GM12878 (cell line): ENCODE results near the gene EZH2. TPM values are rescaled to one million over a fixed set of nuclear protein-coding genes. Genes with fewer than 3 reads are reported as not detected.

Experiments
- ATAC-seq: fragments of 200-7000 bp; cut with Tn5 transposase; 3 replicates; pipeline ENCODE4 v1.9.1; 2020; ENCODE audit warnings: mild to moderate bottlenecking, moderate library complexity
- BruUV-seq: library from RNA; stranded (reverse); fragments of 400-500 nt; replicated peaks from 2 replicates; lab custom pipeline; 2021; lab: Mats Ljungman, UMichigan
- CTCF ChIA-PET: fragments of 300-600 bp; sonication (Branson Sonifier 250); formaldehyde crosslinking; extraction: SDS; loops from one replicate; lab custom pipeline; 2021; ENCODE audit warnings: inconsistent platforms; lab: Yijun Ruan, JAX
- POLR2A ChIA-PET: fragments of 350-600 bp; formaldehyde crosslinking; extraction: SDS; loops from one replicate; lab custom pipeline; 2021; ENCODE audit warnings: inconsistent platforms; lab: Charles Lee
- RAD21 ChIA-PET: fragments of 300-600 bp; sonication (Branson Sonifier 250); formaldehyde crosslinking; loops from one replicate; lab custom pipeline; 2023; ENCODE audit warnings: antibody characterized with exemption; ENCODE audit not compliant: unreplicated experiment; lab: Charles Lee
- SMC1A ChIA-PET: fragments of 300-600 bp; sonication (Branson Sonifier 250); formaldehyde crosslinking; loops from one replicate; lab custom pipeline; 2023; ENCODE audit not compliant: unreplicated experiment, uncharacterized antibody; lab: Charles Lee
- DNase-seq: peaks from one replicate; pipeline ENCODE4 v3.0.0-alpha.2; 2011; ENCODE audit warnings: low read depth, low spot score
- FAIRE-seq: peaks from 3 replicates; lab custom pipeline; 2011; peaks lifted over from hg19 to GRCh38; lab: Jason Lieb, UNC
- H2AFZ ChIP-seq: 2 replicates; pipeline ENCODE4 v1.6.0; 2011; ENCODE audit warnings: low read depth, low read length, control low read depth; ENCODE audit not compliant: control insufficient read depth
- H3K27ac ChIP-seq: 2 replicates; pipeline ENCODE4 v1.5.1; 2011; ENCODE audit warnings: control low read depth; ENCODE audit not compliant: control insufficient read depth, insufficient read depth
- H3K27me3 ChIP-seq, 2 experiments: replicated peaks in 1 of 2; 2 replicates each; pipeline versions ENCODE4 v1.6.0 to v1.6.1; 2011; ENCODE audit warnings: low read length in 1 of 2; ENCODE audit not compliant: control insufficient read depth in 2 of 2, insufficient read depth in 2 of 2
- H3K36me3 ChIP-seq, 2 experiments: 2 replicates each; pipeline ENCODE4 v1.5.1; 2011; ENCODE audit warnings: low read length in 1 of 2; ENCODE audit not compliant: control insufficient read depth in 2 of 2, insufficient read depth in 2 of 2
- H3K4me1 ChIP-seq: 2 replicates; pipeline ENCODE4 v1.6.1; 2011; ENCODE audit warnings: mild to moderate bottlenecking, low read length, moderate library complexity, mixed read lengths; ENCODE audit not compliant: control insufficient read depth, insufficient read depth
- H3K4me2 ChIP-seq: 2 replicates; pipeline ENCODE4 v1.6.0; 2011; ENCODE audit warnings: control low read depth; ENCODE audit not compliant: control insufficient read depth, insufficient read depth
- H3K4me3 ChIP-seq: fragments of 200-600 bp; sonication (generic); 2 replicates; pipeline ENCODE4 v1.5.1; 2016
- H3K79me2 ChIP-seq: 2 replicates; pipeline ENCODE4 v1.6.0; 2011; ENCODE audit warnings: low read length; ENCODE audit not compliant: control insufficient read depth, insufficient read depth
- H3K9ac ChIP-seq: 2 replicates; pipeline ENCODE4 v1.8.0; 2011; ENCODE audit warnings: low read length, control low read depth, mixed read lengths; ENCODE audit not compliant: control insufficient read depth, insufficient read depth
- H3K9me3 ChIP-seq: replicated peaks from 3 replicates; pipeline ENCODE4 v1.5.1; 2011; ENCODE audit warnings: mild to moderate bottlenecking, low read length; ENCODE audit not compliant: control insufficient read depth, insufficient read depth
- H4K20me1 ChIP-seq: 2 replicates; pipeline ENCODE4 v1.6.0; 2011; ENCODE audit not compliant: control insufficient read depth, insufficient read depth
- FOXM1 ChIP-seq: IDR thresholded peaks from 2 replicates; pipeline ENCODE4 v1.6.1; 2012; ENCODE audit warnings: low read depth, mild to moderate bottlenecking, inconsistent platforms, low read length, moderate library complexity
- NBN ChIP-seq: fragments of 450-650 bp; IDR thresholded peaks from 2 replicates; pipeline ENCODE4 v1.6.1; 2016
- RBBP5 ChIP-seq: fragments of 200-600 bp; sonication (generic); conservative IDR thresholded peaks from 2 replicates; pipeline ENCODE4 v1.6.1; 2016
- STAT1 ChIP-seq: fragments of 450-650 bp; conservative IDR thresholded peaks from 2 replicates; pipeline ENCODE4 v1.6.1; 2014; ENCODE audit warnings: antibody characterized with exemption, mild to moderate bottlenecking
- WGBS: methylation state at CpG from one replicate; pipeline ENCODE4 v1.1.6; 2016; ENCODE audit warnings: low lambda C conversion rate; ENCODE audit not compliant: insufficient replicate concordance, insufficient coverage; ENCODE audit errors: missing lambda C conversion rate; 5-methylcytosine and 5-hydroxymethylcytosine counted together
- in situ Hi-C: fragments of 300-500 bp; cut with MboI; formaldehyde crosslinking; loops from 9 replicates; pipeline ENCODE4 v1.14.3; 2018; ENCODE audit warnings: mixed read lengths
- intact Hi-C: fragments of 100-400 bp; cut with micrococcal nuclease; formaldehyde crosslinking; loops from one replicate; pipeline ENCODE4 v1.14.2; 2022; ENCODE audit not compliant: unreplicated experiment
- polyA plus RNA-seq, 11 experiments: library from polyadenylated mRNA; depleted of rRNA in 4 of 11; unstranded in 6 of 11; stranded (reverse) in 5 of 11; fragments of >200 nt; fragmentation: Nextera tagmentation in 4 of 11; fragmentation: Illumina TruSeq in 1 of 11; extraction: Ambion mirVana in 4 of 11; extraction: Trizol in 1 of 11; gene quantifications; 1 replicate in 1 of 11; 2 replicates in 10 of 11; pipeline versions ENCODE4 v1.2.1 to v1.2.3, GENCODE V29; 2011 to 2016; ENCODE audit warnings: inconsistent platforms in 2 of 11, missing spikeins in 2 of 11, low read depth in 1 of 11
- total RNA-seq, 4 experiments: library from RNA; depleted of rRNA in 3 of 4; stranded (reverse); fragments of >200 nt in 3 of 4; fragmentation: Illumina TruSeq in 1 of 4; extraction: Trizol in 1 of 4; gene quantifications; 2 replicates each; pipeline versions ENCODE4 v1.2.1 to v1.2.3, GENCODE V29; 2013 to 2021
- TF ChIP-seq, protein P1 (sequence below): IDR thresholded peaks from 2 replicates; pipeline ENCODE4 v1.6.1; 2012; ENCODE audit warnings: improper control_type of control experiment, low read depth, low read length; ENCODE audit not compliant: insufficient replicate concordance
- TF ChIP-seq, protein P2 (sequence below): fragments of 450-650 bp; IDR thresholded peaks from 2 replicates; pipeline ENCODE4 v1.6.1; 2017; ENCODE audit warnings: mild to moderate bottlenecking, moderate library complexity
- TF ChIP-seq, protein P3 (sequence below): fragments of 450-650 bp; IDR thresholded peaks from 2 replicates; pipeline ENCODE4 v1.6.1; 2016; ENCODE audit warnings: mild to moderate bottlenecking

The EZH2 gene
- total and polyA plus RNA-seq, 10 of the 15 experiments (the other 5 are each of a cell fraction or from before 2014, with no cell fraction given): 19.4 to 69.6 (median 40.8) TPM

DNA sequence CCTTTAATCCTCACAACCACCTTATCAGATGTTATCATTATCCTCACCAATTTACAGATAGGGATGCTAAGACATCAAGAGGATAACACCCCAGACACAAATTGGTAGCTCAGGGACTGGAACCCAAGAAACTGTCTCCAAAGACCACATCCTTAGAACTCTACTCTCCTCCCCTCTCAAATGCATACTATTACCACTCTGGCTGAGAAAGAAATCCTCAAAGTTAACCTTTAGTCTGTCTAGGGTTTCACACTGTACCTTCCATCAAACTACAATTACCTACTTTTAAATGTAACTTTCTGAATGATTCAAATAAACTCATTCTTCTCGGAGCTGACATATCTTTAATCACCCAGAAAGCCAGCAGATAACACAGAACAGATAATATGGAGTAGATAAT lies 6.6 kb downstream of the EZH2 start:
- Histone ChIP-seq H3K27ac (no peak overlapping the region), H2AFZ (no peak overlapping the region), H3K4me3 (no peak overlapping the region), H3K9ac (no peak overlapping the region), H3K4me2 (peak overlapping the region; percentile 21), H3K79me2 (peaks cover 99% of the 10 kb centered on the region), H3K36me3 (peaks cover 0 to 3% of the 10 kb centered on the region in 2 experiments; a peak in 1 of 4 replicates), H3K9me3 (no peaks in the 10 kb centered on the region), H3K27me3 (no peaks in the 10 kb centered on the region), H4K20me1 (no peaks in the 10 kb centered on the region), H3K4me1 (peaks cover 18% of the 10 kb centered on the region)
- SMC1A ChIA-PET: interaction anchor here (0.6 to 1.5 kb wide), 2 partner anchors 21 to 46 kb away, joined by 3 to 5 read pairs; no protein-coding TSS in a partner anchor
- TF ChIP-seq, protein P1, sequence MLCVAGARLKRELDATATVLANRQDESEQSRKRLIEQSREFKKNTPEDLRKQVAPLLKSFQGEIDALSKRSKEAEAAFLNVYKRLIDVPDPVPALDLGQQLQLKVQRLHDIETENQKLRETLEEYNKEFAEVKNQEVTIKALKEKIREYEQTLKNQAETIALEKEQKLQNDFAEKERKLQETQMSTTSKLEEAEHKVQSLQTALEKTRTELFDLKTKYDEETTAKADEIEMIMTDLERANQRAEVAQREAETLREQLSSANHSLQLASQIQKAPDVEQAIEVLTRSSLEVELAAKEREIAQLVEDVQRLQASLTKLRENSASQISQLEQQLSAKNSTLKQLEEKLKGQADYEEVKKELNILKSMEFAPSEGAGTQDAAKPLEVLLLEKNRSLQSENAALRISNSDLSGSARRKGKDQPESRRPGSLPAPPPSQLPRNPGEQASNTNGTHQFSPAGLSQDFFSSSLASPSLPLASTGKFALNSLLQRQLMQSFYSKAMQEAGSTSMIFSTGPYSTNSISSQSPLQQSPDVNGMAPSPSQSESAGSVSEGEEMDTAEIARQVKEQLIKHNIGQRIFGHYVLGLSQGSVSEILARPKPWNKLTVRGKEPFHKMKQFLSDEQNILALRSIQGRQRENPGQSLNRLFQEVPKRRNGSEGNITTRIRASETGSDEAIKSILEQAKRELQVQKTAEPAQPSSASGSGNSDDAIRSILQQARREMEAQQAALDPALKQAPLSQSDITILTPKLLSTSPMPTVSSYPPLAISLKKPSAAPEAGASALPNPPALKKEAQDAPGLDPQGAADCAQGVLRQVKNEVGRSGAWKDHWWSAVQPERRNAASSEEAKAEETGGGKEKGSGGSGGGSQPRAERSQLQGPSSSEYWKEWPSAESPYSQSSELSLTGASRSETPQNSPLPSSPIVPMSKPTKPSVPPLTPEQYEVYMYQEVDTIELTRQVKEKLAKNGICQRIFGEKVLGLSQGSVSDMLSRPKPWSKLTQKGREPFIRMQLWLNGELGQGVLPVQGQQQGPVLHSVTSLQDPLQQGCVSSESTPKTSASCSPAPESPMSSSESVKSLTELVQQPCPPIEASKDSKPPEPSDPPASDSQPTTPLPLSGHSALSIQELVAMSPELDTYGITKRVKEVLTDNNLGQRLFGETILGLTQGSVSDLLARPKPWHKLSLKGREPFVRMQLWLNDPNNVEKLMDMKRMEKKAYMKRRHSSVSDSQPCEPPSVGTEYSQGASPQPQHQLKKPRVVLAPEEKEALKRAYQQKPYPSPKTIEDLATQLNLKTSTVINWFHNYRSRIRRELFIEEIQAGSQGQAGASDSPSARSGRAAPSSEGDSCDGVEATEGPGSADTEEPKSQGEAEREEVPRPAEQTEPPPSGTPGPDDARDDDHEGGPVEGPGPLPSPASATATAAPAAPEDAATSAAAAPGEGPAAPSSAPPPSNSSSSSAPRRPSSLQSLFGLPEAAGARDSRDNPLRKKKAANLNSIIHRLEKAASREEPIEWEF: no peak
- TF ChIP-seq NBN (no peak), RBBP5 (no peak), FOXM1 (no peak), STAT1 (no peak)
- TF ChIP-seq, protein P2, sequence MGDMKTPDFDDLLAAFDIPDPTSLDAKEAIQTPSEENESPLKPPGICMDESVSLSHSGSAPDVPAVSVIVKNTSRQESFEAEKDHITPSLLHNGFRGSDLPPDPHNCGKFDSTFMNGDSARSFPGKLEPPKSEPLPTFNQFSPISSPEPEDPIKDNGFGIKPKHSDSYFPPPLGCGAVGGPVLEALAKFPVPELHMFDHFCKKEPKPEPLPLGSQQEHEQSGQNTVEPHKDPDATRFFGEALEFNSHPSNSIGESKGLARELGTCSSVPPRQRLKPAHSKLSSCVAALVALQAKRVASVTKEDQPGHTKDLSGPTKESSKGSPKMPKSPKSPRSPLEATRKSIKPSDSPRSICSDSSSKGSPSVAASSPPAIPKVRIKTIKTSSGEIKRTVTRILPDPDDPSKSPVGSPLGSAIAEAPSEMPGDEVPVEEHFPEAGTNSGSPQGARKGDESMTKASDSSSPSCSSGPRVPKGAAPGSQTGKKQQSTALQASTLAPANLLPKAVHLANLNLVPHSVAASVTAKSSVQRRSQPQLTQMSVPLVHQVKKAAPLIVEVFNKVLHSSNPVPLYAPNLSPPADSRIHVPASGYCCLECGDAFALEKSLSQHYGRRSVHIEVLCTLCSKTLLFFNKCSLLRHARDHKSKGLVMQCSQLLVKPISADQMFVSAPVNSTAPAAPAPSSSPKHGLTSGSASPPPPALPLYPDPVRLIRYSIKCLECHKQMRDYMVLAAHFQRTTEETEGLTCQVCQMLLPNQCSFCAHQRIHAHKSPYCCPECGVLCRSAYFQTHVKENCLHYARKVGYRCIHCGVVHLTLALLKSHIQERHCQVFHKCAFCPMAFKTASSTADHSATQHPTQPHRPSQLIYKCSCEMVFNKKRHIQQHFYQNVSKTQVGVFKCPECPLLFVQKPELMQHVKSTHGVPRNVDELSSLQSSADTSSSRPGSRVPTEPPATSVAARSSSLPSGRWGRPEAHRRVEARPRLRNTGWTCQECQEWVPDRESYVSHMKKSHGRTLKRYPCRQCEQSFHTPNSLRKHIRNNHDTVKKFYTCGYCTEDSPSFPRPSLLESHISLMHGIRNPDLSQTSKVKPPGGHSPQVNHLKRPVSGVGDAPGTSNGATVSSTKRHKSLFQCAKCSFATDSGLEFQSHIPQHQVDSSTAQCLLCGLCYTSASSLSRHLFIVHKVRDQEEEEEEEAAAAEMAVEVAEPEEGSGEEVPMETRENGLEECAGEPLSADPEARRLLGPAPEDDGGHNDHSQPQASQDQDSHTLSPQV: no peak
- TF ChIP-seq, protein P3, sequence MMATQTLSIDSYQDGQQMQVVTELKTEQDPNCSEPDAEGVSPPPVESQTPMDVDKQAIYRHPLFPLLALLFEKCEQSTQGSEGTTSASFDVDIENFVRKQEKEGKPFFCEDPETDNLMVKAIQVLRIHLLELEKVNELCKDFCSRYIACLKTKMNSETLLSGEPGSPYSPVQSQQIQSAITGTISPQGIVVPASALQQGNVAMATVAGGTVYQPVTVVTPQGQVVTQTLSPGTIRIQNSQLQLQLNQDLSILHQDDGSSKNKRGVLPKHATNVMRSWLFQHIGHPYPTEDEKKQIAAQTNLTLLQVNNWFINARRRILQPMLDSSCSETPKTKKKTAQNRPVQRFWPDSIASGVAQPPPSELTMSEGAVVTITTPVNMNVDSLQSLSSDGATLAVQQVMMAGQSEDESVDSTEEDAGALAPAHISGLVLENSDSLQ: no peak
- BruUV-seq: no TSS peak
- in situ Hi-C loops (no loop called here), intact Hi-C loops (no loop called here)
- WGBS: 11% methylated on average over 1 of the region's 1 CpG
- no peak for DNase-seq
- FAIRE-seq: no peak
- RAD21 ChIA-PET: no interaction called here
- POLR2A ChIA-PET: no interaction called here
- CTCF ChIA-PET: interaction anchor here (1.3 to 1.6 kb wide), 2 partner anchors 18 to 21 kb away, joined by 4 to 7 read pairs; no protein-coding TSS in a partner anchor
- peak; percentile 46 for ATAC-seq
